H4 (cell line): ENCODE results near the gene PFDN5. TPM values are rescaled to one million over a fixed set of nuclear protein-coding genes. Genes with fewer than 3 reads are reported as not detected.
A peak's percentile ranks its signal among the peaks of the same experiment; 100 is the strongest.
"Not testable (repeated sequence)": the region's sequence is repeated elsewhere in the genome, so short reads cannot be mapped to it uniquely, and the experiment has no call there.

Experiments
- DNase-seq: peaks from one replicate; pipeline ENCODE4 v3.0.0-alpha.2; 2015; ENCODE audit warnings: low spot score
- total RNA-seq: library from RNA; depleted of rRNA; stranded (reverse); fragments of >200 nt; shearing (Covaris generic); gene quantifications from 2 replicates; pipeline ENCODE4 v1.2.3, GENCODE V29; 2014

The PFDN5 gene
- total RNA-seq, 1 experiment from 2014 or later, result 537 TPM

DNA sequence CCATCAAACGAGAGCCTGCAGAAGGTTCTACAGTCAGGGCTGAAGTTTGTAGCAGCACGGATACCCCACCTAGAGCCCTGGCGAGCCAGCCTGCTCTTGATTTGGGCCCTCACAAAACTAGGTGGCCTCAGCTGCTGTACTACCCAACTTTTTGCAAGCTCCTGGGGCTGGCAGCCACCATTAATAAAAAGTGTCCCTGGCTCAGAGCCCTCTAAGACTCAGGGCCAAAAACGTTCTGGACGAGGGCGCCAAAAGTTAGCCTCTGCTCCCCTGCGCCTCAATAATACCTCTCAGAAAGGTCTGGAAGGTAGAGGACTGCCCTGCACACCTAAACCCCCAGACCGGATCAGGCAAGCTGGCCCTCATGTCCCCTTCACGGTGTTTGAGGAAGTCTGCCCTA, 8.9 kb upstream of the PFDN5 start:
- no peak for DNase-seq

DNA sequence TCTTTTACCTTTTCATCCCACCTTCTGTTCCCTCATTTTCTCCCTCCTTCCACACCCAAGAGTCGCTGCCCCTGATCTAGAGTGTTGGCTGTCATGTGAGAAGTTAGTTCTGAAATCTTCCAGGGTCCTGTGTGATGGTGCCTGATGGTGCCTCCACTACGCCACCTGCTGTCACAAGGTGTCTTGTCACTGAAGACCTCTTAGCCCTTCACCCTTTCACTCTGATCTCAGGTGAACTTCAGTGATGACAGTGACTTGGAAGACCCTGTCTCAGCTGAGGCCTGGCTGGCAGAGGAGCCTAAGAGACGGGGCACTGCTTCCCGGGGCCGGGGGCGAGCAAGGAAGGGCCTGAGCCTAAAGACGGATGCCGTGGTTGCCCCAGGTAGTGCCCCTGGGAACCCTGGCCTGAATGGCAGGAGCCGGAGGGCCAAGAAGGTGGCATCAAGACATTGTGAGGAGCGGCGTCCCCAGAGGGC, 7.6 kb upstream of the PFDN5 start:
- peak; percentile 52 for DNase-seq

- no peak for DNase-seq
These were observed 7.0 kb upstream of the PFDN5 start for GRCh38 chr12:53288322-53288721.

- no peak for DNase-seq
These were observed 5.5 kb upstream of the PFDN5 start for GRCh38 chr12:53289891-53290290.

DNA sequence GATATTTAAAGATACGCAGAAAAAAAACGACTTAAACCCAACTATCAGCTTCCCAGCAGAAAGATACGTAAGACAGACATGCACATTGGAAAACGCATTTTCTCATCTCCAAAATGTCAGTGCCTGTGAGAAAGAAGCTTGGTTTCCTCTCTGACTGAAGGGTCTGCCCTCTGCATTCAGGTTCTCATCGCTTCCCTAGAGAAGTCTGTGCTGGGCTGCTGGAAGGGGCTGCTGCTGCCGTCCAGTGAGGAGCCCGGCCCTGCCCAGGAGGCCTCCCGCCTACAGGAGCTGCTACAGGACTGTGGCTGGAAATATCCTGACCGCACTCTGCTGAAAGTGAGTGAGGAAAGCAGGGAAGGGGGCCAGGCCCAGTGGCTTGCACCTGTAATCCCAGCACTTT, 4.7 kb upstream of the PFDN5 start:
- no peak for DNase-seq

- no peak for DNase-seq
These were observed 2.9 kb upstream of the PFDN5 start for GRCh38 chr12:53292426-53292825.

GRCh38 chr12:53295891-53296219, 513 bp downstream of the PFDN5 start:
- DNase-seq, result no peak

DNA sequence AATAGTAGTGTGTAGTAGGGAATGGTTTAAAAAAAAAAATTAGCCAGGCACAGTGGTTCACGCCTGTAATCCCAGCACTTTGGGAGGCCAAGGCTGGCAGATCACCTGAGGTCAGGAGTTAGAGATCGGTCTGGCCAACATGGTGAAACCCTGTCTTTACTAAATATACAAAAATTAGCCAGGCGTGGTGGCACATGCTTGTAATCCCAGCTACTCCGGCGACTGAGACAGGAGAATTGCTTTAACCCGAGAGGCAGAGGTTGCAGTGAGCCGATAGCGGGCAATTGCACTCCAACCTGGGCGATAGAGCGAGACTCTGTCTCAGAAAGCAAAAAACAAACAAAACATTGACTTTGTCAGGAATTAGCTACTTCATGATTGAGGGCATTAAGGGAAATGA, 1.8 kb downstream of the PFDN5 start:
- DNase-seq, result not testable (repeated sequence)

GRCh38 chr12:53298164-53298563, 2.8 kb downstream of the PFDN5 start:
- DNase-seq, result no peak

- peak; percentile 39 for DNase-seq
These were observed 3.7 kb downstream of the PFDN5 start for GRCh38 chr12:53299101-53299453.

DNA sequence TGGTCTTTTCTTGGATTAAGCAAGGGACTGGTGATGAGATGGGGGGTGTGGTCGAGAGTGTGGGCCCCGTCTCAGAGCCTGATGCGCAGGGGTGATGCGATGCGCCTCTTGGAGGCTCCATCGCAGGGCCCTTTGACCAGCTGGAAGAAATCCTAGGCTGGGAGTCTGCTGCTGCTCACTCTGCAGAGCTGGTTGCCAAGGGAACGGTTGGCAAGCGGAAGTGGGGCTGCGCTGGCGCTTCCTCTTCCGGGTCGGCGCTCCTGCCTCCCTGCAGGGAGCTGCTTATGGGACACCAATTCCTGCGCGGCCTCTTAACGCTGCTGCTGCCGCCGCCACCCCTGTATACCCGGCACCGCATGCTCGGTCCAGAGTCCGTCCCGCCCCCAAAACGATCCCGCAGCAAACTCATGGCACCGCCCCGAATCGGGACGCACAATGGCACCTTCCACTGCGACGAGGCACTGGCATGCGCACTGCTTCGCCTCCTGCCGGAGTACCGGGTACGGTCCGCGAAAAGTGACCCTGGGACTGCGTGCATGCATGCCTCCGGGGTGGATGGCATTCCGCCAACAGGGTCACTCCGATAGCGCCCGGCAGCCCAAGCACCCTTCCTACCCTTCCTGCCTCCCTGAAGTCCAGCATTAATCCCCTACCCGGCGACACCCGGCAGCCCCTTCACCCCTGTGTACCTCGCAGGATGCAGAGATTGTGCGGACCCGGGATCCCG, 4.3 kb downstream of the PFDN5 start, which contains the start of gene MYG1:
Gene MYG1 (plus strand): TSS at position 242 of the 727 bp plus-strand sequence. CDS start 43 bp downstream, at position 285.
- DNase-seq, result peak; percentile 90

DNA sequence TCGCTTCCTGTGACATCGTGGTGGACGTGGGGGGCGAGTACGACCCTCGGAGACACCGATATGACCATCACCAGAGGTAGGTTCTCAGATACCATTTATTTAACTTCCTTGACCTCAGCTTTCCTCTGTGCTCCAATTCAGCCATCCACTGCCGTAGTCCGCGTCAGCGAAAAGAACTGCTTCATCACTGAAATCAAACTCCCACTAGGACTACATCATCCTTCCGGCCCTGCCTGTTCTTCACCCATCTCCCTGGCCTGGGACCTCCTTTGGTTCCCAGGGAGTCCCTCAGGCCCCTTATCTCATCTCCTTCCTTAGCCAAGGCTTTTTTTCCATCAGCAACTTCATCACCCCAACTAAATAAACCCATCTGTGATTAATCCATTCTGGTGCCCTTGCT, 4.8 kb downstream of the PFDN5 start:
- no peak for DNase-seq

- DNase-seq, result no peak
These were observed 7.6 kb downstream of the PFDN5 start for GRCh38 chr12:53302903-53303302.

DNA sequence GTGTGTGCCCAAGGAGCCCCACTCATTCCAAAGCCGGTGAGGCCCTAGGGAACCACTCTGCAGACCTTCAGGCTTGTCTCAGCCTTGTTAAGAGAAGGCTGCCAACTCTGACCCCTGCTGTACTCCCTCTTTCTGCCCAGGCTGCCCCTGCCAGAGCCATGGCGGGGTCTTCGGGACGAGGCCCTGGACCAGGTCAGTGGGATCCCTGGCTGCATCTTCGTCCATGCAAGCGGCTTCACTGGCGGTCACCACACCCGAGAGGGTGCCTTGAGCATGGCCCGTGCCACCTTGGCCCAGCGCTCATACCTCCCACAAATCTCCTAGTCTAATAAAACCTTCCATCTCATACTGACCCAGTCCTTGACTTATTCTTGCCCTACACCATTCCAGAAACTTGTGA, 11.5 kb downstream of the PFDN5 start:
- no peak for DNase-seq

- DNase-seq, result no peak
These were observed 12.9 kb downstream of the PFDN5 start for GRCh38 chr12:53308276-53308675.

DNA sequence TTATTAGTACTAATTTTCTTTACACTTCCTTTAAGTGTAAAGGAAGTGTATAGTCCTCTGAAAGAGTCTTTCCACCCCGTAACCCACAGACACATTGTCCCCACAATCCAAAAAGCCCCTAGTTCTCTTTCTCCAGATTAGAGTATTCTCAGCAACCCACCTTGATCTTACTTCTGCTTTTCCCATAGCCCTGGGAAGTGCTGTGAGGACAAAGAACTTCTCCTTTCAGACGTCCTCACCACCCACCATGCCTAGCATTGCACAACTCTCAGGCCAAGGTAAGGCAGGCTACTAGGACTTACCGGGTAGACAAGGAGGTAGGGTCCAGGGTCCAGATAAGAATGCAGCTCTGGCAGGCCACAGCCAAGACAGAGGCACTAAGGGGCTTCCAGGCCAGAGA, 18.7 kb downstream of the PFDN5 start:
- DNase-seq, result no peak

- DNase-seq, result no peak
These were observed 25.2 kb downstream of the PFDN5 start for GRCh38 chr12:53320352-53321195.

DNA sequence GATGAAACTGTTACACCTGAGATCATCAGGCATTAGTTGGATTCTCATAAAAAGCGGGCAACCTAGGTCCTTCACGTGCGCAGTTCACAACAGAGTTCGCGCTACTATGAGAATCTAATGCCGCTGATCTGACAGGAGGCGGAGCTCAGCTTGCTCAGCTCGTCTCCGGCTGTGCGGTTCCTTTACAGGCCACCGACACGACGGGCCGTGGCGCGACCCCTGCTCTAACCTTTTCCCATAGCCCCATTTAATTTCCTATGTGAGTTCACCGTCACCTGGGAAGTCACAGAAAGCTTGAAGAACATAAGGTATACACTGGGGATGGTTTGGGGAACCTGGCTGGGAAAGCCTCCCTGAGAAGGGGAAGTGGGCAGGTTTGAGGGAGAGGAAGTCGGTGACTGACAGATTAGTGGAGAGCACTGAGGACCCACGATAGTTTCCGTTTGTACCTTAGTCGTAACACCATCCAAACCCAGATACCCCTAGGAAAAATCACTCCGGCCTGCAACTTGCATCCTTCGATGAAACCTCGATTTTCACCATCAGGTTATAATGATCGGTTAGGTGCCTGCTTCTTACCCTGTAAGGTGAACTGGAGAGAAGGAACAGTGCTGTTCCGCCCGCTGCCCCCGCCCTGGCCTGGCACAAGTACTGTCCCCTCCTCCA, 28.9 kb downstream of the PFDN5 start:
- DNase-seq, result no peak

DNA sequence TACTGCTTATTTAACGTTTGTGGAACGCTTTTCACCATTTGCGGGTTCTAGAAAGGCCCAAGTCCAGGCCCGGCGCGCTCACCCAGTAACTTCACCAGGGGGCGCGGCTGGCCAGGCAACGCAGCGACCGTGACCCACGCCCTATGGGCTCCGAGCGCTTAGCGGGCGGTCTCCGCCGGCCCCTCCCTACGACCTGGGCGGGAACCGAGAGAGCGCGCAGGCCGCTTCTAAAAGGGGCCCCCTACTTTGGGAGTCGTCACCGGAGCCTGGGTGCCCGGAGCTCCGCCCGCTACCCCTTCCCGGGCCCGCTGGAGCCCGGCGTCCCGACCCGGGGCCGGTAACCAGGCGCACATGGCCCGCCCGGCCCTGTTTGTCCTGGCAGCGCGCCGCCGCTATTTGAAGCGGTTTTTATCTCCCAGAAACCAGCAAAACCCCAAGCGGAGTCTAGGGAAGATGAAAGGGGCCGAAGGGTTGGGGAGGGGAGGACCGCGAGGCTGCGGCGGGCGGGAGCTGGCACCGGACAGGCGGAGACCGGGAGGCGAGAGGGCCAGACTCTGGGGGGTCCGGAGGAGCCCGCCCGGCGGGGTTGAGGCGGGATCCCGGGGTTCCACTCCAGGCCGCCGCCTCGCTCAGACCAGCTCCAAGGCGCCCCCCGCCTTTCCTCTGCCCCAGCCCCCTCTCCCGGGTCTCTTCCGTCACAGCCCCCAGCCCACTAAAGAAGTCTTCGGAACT, 29.6 kb downstream of the PFDN5 start:
- peak; percentile 86 for DNase-seq

DNA sequence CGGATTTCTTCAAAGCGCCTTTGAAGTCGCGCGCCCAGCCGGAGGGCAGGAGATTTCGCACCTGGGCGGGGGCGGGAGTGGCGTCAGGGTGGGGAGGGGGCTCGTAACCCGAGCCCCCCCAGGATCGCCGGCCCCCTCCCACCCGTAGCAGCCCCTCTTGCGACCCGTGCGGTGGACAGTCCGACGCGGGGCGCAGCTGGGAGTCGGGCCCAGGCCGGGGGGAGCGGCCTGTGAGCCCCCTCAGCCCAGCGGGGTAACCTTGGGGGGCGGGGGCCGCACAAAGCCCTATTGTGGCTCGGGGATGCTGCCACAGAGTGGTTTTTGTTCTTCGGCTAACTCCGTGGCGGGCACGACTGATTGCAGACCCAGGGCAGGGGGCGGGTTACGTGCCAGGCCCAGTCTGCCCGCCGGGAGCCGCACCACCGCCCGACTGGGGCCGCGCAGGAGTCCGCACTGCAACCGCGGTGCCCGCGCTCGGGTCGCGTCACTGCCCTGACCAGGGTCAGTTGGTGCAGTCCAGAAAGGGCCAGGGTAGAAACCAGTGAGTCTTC, 30.2 kb downstream of the PFDN5 start:
- DNase-seq, result no peak

- no peak for DNase-seq
These were observed 31.3 kb downstream of the PFDN5 start for GRCh38 chr12:53326460-53327185.
